Uterus (tissue), 2 donors: ENCODE measurements around the gene ADAMTSL1.

Experiments
- POLR2A ChIP-seq, 2 donors: fragments of 450-650 bp; IDR thresholded peaks; one replicate each; pipeline ENCODE4 v1.6.1; 2016; ENCODE audit warnings: antibody characterized with exemption in 2 of 2, mild to moderate bottlenecking in 1 of 2, moderate library complexity in 1 of 2
- TF ChIP-seq, protein P1 (sequence below), 4 experiments: fragments of 200-600 bp in 2 of 4; fragments of 450-650 bp in 2 of 4; sonication (generic) in 2 of 4; IDR thresholded peaks; one replicate each; pipeline ENCODE4 v1.5.1; 2016 to 2019; ENCODE audit warnings: antibody characterized with exemption in 4 of 4, mild to moderate bottlenecking in 2 of 4, moderate library complexity in 1 of 4

DNA sequence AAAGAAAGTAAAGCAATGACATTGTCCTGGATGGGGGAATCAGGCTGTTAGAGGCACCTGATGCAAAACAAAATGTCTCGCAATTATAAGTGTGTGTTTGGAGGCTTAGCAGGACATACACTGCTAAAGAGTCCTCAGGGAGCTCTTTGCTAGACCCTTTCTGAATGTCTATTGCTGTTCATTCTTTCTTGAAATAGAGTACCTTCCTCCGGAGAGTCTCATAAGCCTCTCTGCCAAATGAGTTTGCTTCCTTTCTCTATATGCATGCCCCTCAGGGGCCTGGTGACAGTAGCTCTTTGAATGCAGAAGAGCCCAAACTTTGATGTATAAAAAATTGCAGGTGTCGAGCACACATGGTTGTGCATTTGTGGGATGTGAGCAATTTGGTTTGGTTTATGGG lies 26.4 kb upstream of the ADAMTSL1 start:
- TF ChIP-seq, protein P1, sequence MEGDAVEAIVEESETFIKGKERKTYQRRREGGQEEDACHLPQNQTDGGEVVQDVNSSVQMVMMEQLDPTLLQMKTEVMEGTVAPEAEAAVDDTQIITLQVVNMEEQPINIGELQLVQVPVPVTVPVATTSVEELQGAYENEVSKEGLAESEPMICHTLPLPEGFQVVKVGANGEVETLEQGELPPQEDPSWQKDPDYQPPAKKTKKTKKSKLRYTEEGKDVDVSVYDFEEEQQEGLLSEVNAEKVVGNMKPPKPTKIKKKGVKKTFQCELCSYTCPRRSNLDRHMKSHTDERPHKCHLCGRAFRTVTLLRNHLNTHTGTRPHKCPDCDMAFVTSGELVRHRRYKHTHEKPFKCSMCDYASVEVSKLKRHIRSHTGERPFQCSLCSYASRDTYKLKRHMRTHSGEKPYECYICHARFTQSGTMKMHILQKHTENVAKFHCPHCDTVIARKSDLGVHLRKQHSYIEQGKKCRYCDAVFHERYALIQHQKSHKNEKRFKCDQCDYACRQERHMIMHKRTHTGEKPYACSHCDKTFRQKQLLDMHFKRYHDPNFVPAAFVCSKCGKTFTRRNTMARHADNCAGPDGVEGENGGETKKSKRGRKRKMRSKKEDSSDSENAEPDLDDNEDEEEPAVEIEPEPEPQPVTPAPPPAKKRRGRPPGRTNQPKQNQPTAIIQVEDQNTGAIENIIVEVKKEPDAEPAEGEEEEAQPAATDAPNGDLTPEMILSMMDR (IDR thresholded peaks at IDR 0.05) = no peak
- TF ChIP-seq POLR2A (IDR thresholded peaks at IDR 0.05) = no peak
